HG02973 (cell line): ENCODE measurements around the gene SKIL.

Experiments used
- ATAC-seq: cut with Tn5 transposase; IDR thresholded peaks from one replicate; pipeline ENCODE4 v1.9.1; 2021; ENCODE audit warnings: moderate library complexity; ENCODE audit not compliant: unreplicated experiment

SKIL gene

GRCh38 chr3:170436697-170437096, 79.2 kb downstream of the SKIL start:
- no peak for ATAC-seq

GRCh38 chr3:170437176-170437575, 79.7 kb downstream of the SKIL start:
- no peak for ATAC-seq

DNA sequence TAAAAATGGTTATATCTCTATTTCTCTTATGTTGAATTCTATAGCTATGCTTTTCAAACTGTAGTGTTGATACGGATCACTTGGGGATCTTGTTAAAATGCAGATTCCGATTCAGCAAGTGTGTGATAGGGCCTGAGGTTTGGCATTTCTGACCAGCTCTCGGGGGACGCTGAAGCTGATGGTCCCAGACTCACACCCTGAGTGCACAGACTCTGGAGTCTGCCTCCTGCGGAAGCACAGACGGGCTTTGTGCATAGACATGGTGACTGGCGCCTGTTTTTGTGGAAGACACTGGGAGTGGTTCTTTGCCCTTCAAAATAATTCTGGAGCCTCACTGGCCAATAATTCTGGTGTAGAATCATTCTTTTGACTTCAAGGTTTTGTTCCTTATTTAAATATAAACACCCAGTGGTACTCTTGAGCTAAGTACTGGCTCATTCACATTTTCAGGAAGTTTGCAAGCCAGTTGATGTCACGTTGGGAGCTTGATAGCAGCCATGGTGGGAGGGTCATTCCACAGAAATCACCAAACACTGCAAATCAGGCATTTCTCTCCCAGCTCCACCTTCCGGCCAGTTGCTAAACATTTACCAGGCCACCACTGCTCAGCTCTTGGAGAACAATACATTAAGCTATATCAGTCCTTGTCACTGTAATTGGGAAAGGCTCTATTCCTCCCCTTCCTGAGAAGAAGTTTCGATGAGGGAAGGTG, 80.3 kb downstream of the SKIL start:
- no peak for ATAC-seq

DNA sequence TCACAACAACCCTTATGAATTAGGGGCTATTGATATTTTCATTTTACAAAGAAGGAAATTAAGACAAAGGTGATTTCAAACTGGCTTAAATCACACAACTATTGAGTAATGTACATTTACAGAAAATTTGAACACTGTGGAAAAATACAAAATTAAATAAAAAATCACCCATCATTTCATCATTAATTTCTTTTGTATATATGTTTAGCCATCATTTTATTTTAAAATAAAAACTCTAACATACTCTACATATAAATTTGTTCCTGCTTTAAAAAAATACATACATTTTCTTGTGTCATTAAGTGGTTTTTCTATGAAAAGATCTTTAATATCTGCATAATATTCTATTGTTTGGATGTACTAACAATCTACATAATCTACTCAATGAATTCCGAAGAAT, 81.3 kb downstream of the SKIL start:
- ATAC-seq = no peak

GRCh38 chr3:170440344-170440743, 82.8 kb downstream of the SKIL start:
- ATAC-seq = no peak

DNA sequence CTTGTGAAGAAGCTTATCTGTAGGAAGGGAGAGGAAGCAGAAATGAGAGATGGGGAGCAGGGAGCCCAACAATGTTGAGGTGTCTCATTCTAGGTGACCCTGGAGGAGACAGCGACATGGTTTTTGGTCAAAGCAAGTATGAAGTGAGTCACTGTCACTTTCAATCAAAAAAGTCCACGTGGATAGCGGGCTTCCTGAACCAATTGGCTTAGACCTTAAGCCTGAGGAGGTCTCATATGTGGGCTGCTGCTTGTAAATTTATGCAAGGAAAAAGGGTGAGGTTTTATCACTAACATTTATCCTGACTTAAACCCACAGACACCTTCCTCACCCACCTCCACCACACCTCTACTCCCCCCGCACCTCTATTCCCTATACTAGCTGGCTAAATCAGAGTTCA, 83.9 kb downstream of the SKIL start:
- ATAC-seq = no peak

DNA sequence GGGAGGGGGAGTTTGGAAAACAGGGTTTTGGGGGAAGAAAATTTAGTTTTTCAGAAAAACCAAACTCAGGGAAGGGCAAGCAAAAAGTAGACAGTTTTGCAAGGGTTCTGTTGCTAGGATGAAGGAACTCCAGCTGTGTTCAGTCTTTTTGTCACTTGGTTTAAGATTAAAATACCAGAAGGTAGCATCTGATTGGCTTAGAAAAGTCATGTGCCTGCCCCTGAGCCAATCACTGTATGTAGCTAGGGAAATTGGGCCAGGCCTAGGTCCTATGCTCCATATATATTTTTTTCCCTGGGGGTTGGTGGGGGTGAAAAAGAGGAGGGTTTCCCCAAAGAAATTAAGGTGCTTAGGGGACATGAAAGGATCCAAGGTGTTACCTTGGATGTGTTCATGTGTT, 85.4 kb downstream of the SKIL start:
- no peak for ATAC-seq

GRCh38 chr3:170443457-170443856, 85.9 kb downstream of the SKIL start:
- ATAC-seq = no peak
